Hematopoietic multipotent progenitor cell treated with erythropoietin and hydrocortisone succinate and interleukin-3 and kit ligand, for 17 days (in vitro differentiated cells): ENCODE results near the gene NKIRAS1.
"Not testable (repeated sequence)": the region's sequence is repeated elsewhere in the genome, so short reads cannot be mapped to it uniquely, and the experiment has no call there.

ENCODE experiments used
- DNase-seq: peaks from one replicate; pipeline ENCODE4 v3.0.0-alpha.2; 2015; ENCODE audit warnings: low spot score

NKIRAS1 gene

GRCh38 chr3:23940775-23941174, 24.0 kb upstream of the NKIRAS1 start:
- DNase-seq: peak; percentile 38

GRCh38 chr3:23938688-23939087, 21.9 kb upstream of the NKIRAS1 start:
- no peak for DNase-seq

- no peak for DNase-seq
Observed at GRCh38 chr3:23937296-23937695, 20.5 kb upstream of the NKIRAS1 start.

GRCh38 chr3:23934253-23934652, 17.5 kb upstream of the NKIRAS1 start:
- no peak for DNase-seq

GRCh38 chr3:23932571-23932970, 15.8 kb upstream of the NKIRAS1 start:
- no peak for DNase-seq

DNA sequence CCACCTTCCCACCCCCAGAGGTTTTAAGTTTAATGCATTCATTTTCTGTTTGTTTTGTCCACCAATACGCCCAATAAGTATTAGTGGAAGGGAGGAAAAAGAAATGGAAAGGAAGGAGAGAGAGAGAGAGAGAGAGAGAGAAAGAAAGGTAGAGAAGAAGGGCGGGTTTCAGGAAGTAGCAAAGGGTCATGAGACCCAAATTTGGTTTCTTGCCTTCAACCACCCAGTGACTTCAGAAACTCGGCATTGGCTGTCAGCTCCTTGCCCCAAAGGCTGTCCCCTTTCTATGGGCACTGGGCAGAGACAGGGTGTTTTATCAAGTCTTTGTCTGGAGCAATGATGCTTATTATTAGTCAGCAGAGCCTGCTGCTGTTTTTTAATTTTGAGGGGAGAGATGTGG, 14.8 kb upstream of the NKIRAS1 start:
- no peak for DNase-seq

DNA sequence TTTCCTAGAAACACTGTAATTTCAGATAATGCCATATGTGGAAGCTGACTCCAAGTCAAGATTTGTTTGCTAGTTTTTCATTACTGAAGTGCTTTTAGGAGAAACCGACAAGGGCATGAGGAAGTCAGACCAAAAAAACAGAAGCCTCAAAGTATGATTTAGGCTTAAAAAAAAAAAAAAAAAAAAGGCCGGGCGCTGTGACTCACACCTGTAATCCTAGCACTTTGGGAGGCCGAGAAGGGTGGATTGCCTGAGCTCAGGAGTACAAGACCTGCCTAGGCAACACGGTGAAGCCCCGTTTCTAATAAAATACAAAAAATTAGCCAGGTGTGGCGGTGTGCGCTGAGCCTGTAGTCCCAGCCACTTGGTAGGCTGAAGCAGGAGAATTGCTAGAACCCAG, 11.7 kb upstream of the NKIRAS1 start:
- no peak for DNase-seq

DNA sequence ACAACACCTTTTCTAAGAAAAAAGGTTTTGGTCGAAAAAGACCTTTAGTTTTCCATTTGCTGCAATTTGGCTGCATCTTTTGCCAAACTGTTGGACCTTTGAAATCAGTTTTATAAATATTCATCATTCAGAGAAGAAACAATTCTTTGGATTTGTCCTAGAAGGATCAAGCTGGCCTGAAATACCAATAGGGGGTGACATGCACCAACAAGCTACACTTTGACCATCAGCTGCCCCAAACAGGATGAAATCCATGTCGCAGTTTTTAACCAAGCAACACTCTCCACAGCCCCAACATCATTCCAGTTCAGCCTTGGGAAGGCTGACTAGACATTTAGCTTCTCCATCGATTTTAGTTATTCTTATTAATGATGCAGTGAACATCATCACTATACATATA, 9.9 kb upstream of the NKIRAS1 start:
- DNase-seq: no peak

DNA sequence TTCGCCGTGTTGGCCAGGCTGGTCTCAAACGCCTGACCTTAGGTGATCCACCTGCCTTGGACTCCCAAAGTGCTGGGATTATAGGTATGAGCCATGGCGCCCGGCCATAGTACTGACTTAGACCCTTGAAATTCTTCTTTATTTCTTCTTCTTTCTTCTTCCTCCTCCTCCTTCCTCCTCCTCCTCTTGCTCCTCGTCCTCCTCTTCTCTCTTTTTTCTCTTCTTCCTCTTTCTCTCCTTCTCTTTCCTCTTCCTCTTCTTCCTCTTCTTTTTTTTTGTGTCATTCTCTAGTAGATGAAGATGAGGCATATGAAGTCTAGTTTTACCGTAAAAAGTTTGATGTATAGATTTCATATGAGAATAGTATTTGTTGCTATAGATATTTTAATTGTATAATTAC, 9.5 kb upstream of the NKIRAS1 start:
- no peak for DNase-seq

GRCh38 chr3:23923786-23924185, 7.0 kb upstream of the NKIRAS1 start:
- no peak for DNase-seq

GRCh38 chr3:23921052-23921511, 4.3 kb upstream of the NKIRAS1 start:
- DNase-seq: no peak

GRCh38 chr3:23920151-23920655, 3.4 kb upstream of the NKIRAS1 start:
- DNase-seq: no peak

GRCh38 chr3:23919628-23920027, 2.8 kb upstream of the NKIRAS1 start:
- DNase-seq: no peak

- not testable (repeated sequence) for DNase-seq
Observed at GRCh38 chr3:23918331-23918730, 1.5 kb upstream of the NKIRAS1 start.

DNA sequence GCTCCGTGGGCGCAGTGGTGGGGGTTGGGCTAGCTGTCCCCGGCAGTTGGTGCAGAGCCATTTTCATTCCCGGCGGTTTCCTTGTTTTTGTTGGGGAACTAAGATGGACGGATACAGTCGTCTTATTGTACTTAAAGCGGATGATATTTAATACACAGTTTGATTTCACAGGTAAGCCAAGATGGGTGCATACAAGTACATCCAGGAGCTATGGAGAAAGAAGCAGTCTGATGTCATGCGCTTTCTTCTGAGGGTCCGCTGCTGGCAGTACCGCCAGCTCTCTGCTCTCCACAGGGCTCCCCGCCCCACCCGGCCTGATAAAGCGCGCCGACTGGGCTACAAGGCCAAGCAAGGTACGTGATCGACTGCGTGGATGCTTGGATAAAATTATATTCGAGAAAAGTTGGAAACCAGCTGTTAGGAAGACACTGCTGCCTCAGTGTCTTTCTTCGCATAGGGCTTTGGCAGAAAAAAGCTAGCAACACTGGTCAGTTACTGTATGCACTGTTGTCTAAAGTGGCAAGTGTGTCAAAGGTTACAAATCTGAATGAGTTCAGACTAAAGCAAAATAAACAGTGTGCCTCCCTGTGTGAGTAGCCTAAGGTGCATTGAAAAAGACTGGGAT, 1.0 kb upstream of the NKIRAS1 start:
- peak; percentile 22 for DNase-seq

DNA sequence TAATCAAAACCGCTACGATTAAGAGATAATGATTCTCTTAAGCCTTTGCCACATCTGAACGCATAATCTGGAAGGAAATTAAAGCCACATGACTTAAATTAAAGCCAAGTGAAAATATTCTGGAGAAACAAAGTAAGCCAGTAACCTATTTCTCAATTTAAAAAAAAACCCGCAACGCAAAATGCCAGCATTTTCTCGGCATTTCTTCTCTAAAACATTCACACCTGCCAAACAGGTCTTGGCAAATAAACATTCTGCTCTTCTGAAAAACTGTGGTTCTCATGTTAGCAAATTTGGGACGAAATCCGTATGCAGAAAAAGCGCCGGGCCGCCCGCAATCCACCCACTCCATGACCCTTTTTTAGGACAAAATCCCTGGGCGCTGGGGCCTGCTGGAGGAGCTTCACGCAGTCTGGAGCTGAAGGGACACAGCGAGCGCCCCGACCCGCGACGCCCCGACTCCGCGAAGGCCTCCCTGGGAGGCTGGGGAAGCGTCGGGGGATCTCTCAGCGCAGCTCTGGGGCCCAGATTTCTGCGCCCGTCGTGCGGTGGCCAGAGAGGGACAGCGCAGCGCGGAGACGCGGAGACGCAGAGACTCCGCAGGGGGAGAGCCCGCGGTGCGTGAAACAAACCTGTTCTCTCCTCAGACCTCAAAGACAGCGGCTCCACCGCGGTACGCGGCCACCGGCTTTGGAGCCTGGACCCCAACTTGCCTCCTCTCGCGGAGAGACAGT, 471 bp downstream of the NKIRAS1 start:
- DNase-seq: no peak

DNA sequence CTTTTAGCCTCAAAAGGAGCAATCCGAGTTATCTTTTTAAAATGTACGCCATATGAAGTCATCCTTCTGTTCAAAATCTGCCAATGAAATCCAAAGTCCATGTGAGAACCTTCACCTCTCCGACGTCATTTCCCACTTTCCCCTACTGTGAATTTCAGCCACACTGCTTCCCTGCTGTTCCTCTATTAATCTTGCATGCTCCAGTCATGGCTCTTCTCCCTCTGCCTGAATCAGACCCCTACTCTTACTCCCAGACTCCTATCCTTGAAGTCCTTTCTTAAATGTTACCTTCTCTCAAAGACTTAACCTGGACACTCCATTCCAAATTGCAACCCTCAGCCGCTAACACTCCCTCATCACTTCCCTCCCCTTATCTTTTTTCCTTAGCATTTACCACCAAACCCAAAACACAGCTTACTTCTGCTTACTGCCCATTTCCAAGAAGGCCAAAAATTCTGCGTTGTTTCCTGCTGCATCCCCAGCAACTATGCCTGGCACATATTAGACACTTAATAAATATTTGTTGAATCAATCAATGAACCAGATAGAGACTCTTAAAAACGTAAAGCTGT, 1.2 kb downstream of the NKIRAS1 start:
- no peak for DNase-seq

DNA sequence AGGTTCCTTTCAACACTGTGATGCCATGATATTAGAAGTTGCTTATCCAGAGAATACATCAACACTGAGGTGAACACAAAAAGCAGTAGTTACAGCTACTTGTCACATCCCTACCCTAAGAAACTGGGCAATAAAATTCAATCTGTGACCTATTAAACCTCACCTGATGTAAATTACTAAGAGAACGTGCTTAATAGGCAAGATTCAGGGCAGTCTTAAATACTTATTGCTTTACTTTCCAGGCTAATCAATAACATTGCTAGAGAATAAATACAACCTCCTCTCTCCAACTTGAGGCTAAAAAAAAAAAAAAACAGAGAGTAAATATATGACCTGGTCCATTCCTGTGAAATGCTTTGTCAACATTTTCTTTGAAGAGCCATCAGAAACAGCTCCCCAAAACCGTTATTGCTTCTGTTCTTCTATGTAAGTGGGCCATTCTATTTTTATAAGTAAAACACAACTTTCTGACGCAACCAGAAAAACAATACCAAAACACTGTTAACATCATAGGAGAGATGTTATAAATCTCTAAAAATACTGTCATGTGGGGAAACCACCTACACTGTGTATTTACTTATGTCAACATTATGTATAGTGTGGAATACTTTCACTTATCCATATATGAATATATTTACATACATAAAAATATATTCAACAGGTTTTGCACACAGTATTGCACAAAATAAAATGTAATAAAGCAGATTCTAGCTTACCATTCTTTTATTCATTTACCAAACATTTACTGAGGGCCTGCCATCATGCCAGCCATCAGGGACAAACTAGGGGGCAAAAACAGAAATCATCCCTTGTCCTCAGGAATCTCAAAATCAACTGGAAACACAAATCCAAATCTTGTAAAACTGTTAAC, 2.7 kb downstream of the NKIRAS1 start:
- DNase-seq: no peak

- DNase-seq: no peak
Observed at GRCh38 chr3:23913182-23913581, 3.6 kb downstream of the NKIRAS1 start.

DNA sequence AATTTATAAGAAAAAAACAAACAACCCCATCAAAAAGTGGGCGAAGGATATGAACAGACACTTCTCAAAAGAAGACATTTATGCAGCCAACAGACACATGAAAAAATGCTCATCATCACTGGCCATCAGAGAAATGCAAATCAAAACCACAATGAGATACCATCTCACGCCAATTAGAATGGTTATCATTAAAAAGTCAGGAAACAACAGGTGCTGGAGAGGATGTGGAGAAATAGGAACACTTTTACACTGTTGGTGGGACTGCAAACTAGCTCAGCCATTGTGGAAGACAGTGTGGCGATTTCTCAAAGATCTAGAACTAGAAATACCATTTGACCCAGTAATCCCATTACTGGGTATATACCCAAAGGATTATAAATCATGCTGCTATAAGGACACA, 4.5 kb downstream of the NKIRAS1 start:
- not testable (repeated sequence) for DNase-seq

DNA sequence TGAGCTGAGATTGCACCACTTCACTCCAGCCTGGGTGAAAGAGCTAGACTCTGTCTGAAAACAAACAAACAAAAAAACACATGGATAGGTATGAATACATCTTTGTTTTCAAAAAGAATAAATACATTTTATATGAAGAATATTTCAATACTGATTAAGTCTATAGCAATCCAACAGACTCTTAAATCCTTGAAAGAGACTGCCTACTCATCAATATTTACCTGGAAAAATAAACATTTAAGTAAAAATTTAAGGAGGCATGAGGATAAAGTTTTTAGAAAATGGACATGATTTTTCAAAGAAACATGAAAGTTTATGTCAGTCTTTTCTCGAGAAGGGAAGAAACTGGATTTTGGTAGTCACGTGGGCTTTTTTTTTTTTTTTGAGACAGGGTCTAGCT, 5.4 kb downstream of the NKIRAS1 start:
- DNase-seq: no peak

DNA sequence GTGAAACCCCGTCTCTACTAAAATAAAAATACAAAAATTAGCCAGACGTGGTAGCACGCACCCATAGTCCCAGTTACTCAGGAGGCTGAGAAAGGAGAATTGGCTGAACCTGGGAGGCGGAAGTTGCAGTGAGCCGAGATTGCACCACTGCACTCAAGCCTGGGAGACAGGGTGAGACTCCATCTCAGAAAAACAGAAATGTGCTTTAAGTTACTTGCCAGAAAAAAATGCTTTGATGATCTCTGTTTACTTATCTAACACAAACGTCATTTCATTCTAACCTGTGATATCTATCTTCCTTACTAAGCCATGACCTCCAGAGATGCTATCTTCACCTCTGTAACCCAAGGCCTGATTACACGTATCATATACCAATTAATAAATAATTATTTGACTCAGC, 7.4 kb downstream of the NKIRAS1 start:
- no peak for DNase-seq
